Right lobe of liver (tissue), 6 donors: ENCODE measurements around the gene BUD23. TPM values are rescaled to one million over a fixed set of nuclear protein-coding genes. Genes with fewer than 3 reads are reported as not detected.

Experiments used
- ATAC-seq, 4 donors: fragments of 200-7000 bp; cut with Tn5 transposase; one replicate each; pipeline ENCODE4 v1.9.1; 2020; ENCODE audit warnings: mild to moderate bottlenecking in 4 of 4, moderate library complexity in 4 of 4
- DNase-seq, 3 donors: peaks; one replicate each; pipeline ENCODE4 v3.0.0-alpha.2; 2020
- H3K27ac ChIP-seq, 3 donors: fragments of 200-600 bp; one replicate each; pipeline ENCODE4 v1.8.0; 2022
- H3K27me3 ChIP-seq, 2 donors: fragments of 200-600 bp; one replicate each; pipeline ENCODE4 v1.8.0; 2022
- H3K36me3 ChIP-seq, 4 donors: fragments of 200-600 bp; sonication (generic) in 1 of 4; one replicate each; pipeline versions ENCODE4 v1.5.1 to v1.8.0; 2017 to 2022; ENCODE audit warnings: control low read depth in 1 of 4
- H3K4me1 ChIP-seq, 4 donors: fragments of 200-600 bp; sonication (generic) in 1 of 4; one replicate each; pipeline versions ENCODE4 v1.5.1 to v1.8.0; 2017 to 2022; ENCODE audit warnings: control low read depth in 1 of 4
- H3K4me3 ChIP-seq, 3 donors: fragments of 200-600 bp; one replicate each; pipeline ENCODE4 v1.8.0; 2022
- H3K9me3 ChIP-seq, 4 donors: fragments of 200-600 bp; sonication (generic) in 1 of 4; one replicate each; pipeline versions ENCODE4 v1.5.1 to v1.8.0; 2017 to 2022; ENCODE audit warnings: control low read depth in 1 of 4
- POLR2A ChIP-seq: fragments of 450-650 bp; IDR thresholded peaks from one replicate; pipeline ENCODE4 v1.6.1; 2017; ENCODE audit warnings: antibody characterized with exemption, mild to moderate bottlenecking
- WGBS: methylation state at CpG from one replicate; pipeline ENCODE4 v1.1.6; 2018; ENCODE audit warnings: low coverage, low lambda C conversion rate; ENCODE audit not compliant: insufficient coverage; ENCODE audit errors: missing lambda C conversion rate; 5-methylcytosine and 5-hydroxymethylcytosine counted together
- intact Hi-C, 2 donors: fragments of 100-400 bp; cut with DNase I; formaldehyde crosslinking; loops; one replicate each; pipeline versions ENCODE4 v1.11.2 to v1.14.1; 2022
- total RNA-seq, 6 experiments: library from RNA; depleted of rRNA in 2 of 6; stranded (reverse); fragments of >200 nt in 2 of 6; fragmentation: NEBNext Ultra II Directional in 3 of 6; extraction: Animal tissue kit (Norgen Biotek cat#: 25700) in 3 of 6; gene quantifications; one replicate each; pipeline versions ENCODE4 v1.1.0 to v1.2.4, GENCODE V29; 2016 to 2023
- TF ChIP-seq, protein P1 (sequence below), 4 donors: fragments of 200-600 bp in 3 of 4; fragments of 450-650 bp in 1 of 4; IDR thresholded peaks; one replicate each; pipeline versions ENCODE4 v1.5.1 to v1.8.0; 2016 to 2022; ENCODE audit warnings: antibody characterized with exemption in 4 of 4, mild to moderate bottlenecking in 2 of 4
- donor health status: DM: no; HTN: yes; CAD: no.
- donor health status: DM: no; HTN: no; CAD: no.
- donor health status: DM: no; HTN: no; CAD: no.
- donor health status: DM: no; HTN: yes; CAD: no.
- donor health status: DM: no; HTN: yes; CAD: no.

Gene BUD23
- total RNA-seq, 6 experiments from 2014 or later = 24.1 to 35.0 (median 29.2) TPM

DNA sequence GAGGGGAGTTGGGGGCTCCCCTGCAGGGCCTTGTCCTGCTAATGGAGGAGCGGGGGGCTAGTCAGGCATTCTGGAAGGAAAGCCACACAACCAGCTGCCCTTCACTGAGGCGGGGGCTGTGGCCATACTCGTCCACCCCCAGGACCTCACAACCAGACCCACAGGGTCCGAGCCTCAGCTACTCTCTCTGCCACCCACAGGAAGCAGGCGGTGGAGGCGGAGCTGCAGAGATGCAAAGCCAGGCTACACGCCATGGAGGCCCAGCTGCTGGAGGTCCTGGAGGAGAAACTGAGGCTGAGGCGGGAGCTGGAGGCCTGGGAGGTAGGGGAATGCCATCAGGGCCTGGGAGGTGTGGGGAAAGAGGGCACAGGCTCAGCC lies 52.1 kb downstream of the BUD23 start:
- intact Hi-C loops = loop anchor here in 1 of 2 donors (10.0 kb wide), 1 partner anchor 119 kb away; no protein-coding TSS in a partner anchor
- H3K27ac ChIP-seq = no peak overlapping the region
- no peaks in the 10 kb centered on the region for H3K9me3 ChIP-seq
- peaks cover 0 to 3% (median 1%) of the 10 kb centered on the region in 4 donors for H3K4me1 ChIP-seq
- 88% methylated on average over 6 of the region's 8 CpGs for WGBS
- no peak for DNase-seq
- no peak for TF ChIP-seq POLR2A
- TF ChIP-seq, protein P1, sequence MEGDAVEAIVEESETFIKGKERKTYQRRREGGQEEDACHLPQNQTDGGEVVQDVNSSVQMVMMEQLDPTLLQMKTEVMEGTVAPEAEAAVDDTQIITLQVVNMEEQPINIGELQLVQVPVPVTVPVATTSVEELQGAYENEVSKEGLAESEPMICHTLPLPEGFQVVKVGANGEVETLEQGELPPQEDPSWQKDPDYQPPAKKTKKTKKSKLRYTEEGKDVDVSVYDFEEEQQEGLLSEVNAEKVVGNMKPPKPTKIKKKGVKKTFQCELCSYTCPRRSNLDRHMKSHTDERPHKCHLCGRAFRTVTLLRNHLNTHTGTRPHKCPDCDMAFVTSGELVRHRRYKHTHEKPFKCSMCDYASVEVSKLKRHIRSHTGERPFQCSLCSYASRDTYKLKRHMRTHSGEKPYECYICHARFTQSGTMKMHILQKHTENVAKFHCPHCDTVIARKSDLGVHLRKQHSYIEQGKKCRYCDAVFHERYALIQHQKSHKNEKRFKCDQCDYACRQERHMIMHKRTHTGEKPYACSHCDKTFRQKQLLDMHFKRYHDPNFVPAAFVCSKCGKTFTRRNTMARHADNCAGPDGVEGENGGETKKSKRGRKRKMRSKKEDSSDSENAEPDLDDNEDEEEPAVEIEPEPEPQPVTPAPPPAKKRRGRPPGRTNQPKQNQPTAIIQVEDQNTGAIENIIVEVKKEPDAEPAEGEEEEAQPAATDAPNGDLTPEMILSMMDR (IDR thresholded peaks at IDR 0.05) = no peak
- H3K27me3 ChIP-seq = no peaks in the 10 kb centered on the region
- no peaks in the 10 kb centered on the region for H3K36me3 ChIP-seq
- H3K4me3 ChIP-seq = no peak overlapping the region
- no peak for ATAC-seq

DNA sequence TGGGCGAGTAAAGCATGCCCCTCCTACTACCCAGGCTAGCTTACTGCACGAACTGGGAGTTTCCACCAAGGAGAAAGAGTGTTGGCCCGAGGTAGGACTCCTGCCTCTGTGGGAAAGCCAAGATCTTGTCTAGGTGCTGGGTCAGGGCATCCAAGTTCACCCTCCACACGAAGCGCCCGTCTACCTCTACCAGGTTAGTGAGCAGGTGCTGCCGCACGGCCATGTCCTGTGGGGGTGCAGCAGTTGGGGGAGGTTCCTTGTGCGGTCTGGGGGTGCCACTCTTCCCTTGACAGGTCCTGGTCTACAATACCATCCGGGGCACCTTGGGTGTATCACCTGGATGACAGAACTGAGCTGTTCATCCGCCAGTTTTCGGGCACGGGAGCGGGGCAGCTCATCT lies 53.5 kb downstream of the BUD23 start:
- no peaks in the 10 kb centered on the region for H3K27me3 ChIP-seq
- DNase-seq = no peak
- peaks cover 0 to 3% (median 1%) of the 10 kb centered on the region in 4 donors for H3K4me1 ChIP-seq
- no peak overlapping the region for H3K27ac ChIP-seq
- intact Hi-C loops = loop anchor here in 1 of 2 donors (10.0 kb wide), 1 partner anchor 118 kb away; no protein-coding TSS in a partner anchor
- 100% methylated on average over 4 of the region's 14 CpGs for WGBS
- no peaks in the 10 kb centered on the region for H3K36me3 ChIP-seq
- H3K9me3 ChIP-seq = no peaks in the 10 kb centered on the region
- TF ChIP-seq POLR2A = no peak
- TF ChIP-seq, protein P1 (IDR thresholded peaks at IDR 0.05) = no peak
- no peak overlapping the region for H3K4me3 ChIP-seq
- ATAC-seq = no peak

DNA sequence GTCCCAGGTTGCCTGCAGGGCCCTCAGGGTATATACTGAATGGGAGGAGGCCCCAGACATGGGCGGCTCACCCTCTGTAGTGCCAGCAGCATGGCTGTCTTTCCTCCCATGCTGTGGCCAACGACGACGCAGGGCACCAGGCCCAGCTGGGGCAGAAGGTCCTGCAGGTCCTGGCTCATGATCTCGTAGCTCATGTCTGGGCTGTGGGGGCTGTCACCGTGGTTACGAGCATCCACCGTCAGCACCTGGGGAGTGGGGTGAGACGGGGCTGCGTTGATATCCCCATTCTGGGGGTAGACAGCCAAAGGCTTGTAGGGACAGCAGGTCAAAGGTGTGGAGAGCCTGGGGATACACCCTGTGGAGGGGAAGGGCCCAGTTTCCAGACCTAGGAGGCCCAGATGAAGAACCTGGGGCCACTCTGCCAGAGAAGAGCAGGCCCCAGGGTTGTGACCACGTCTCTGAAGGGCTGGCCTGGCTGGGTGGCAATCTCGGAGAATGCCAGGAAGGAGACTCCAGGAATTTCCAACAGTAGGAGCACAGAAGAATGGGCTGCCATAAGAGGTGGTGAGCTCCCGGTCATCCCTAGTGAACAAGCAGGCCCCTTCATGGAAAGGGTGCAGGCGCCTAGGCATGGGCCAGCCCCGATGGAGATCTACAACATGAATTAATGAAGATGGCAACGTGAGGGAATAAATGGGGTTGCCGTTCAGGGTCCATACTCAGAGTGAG lies 54.3 kb downstream of the BUD23 start:
- Histone ChIP-seq H3K4me3 (peak overlapping the region; percentile 84 to 93 (median 91)), H3K4me1 (peaks cover 0 to 8% (median 1%) of the 10 kb centered on the region in 4 donors), H3K36me3 (no peaks in the 10 kb centered on the region), H3K9me3 (no peaks in the 10 kb centered on the region), H3K27ac (no peak overlapping the region), H3K27me3 (no peaks in the 10 kb centered on the region)
- TF ChIP-seq POLR2A = no peak
- TF ChIP-seq, protein P1 (IDR thresholded peaks at IDR 0.05) = no peak
- 64% methylated on average over 4 of the region's 17 CpGs for WGBS
- intact Hi-C loops = loop anchor here in 1 of 2 donors (10.0 kb wide), 1 partner anchor 117 kb away; no protein-coding TSS in a partner anchor
- DNase-seq (no peak), ATAC-seq (no peak)

DNA sequence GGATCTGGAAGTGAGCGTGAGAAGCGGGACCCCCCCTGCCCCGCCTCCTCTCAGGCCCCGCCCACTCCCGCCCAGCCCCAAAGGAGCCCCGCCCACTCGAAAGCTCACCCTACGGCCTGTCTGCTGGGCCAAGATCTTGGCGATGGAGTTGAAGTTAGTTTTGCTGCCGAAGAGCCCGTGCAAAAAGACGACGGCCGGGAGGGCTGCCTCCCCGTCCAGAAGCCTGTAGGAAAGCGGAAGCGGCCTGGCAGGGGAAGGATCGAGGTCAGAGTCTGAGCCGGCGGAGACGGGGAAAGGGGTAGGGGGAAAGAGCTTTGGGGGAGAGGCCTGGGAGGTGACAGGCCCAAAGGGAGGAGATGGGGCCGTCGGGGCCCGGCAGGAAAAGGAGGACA lies 54.8 kb downstream of the BUD23 start:
- ATAC-seq (peak; percentile 8 to 29 (median 16)), DNase-seq (peak in 2 of 3 donors; percentile 67 to 68)
- TF ChIP-seq POLR2A = no peak
- TF ChIP-seq, protein P1 (IDR thresholded peaks at IDR 0.05) = no peak
- Histone ChIP-seq H3K36me3 (no peaks in the 10 kb centered on the region), H3K9me3 (no peaks in the 10 kb centered on the region), H3K4me3 (peak overlapping the region; percentile 84 to 93 (median 91)), H3K27ac (peak overlapping the region; percentile 63 to 72 (median 64)), H3K27me3 (no peaks in the 10 kb centered on the region), H3K4me1 (peaks cover 0 to 8% (median 1%) of the 10 kb centered on the region in 4 donors)
- intact Hi-C loops = loop anchor here in 1 of 2 donors (10.0 kb wide), 1 partner anchor 117 kb away; no protein-coding TSS in a partner anchor
- WGBS = under 1% methylated on average over 16 of the region's 24 CpGs
